ENCODE results near the gene ALS2CL. TPM values are rescaled to one million over a fixed set of nuclear protein-coding genes. Genes with fewer than 3 reads are reported as not detected.

The ALS2CL gene
- total RNA-seq, 5 donors from 2014 or later (not counting 1 experiment from before 2014, with no cell fraction given): 25.0 to 47.4 (median 30.6) TPM

- H3K4me1 ChIP-seq (ENCODE audit: control insufficient read depth in 1 of 2, extremely low read depth in 1 of 2, insufficient read depth in 2 of 2, low read length in 2 of 2): no peaks in the 10 kb centered on the region
- no CpG with 5 or more reads among the region's 2 CpGs for WGBS (ENCODE audit: insufficient coverage)
- Mint-ChIP-seq H3K27me3 (peaks cover 25 to 40% of the 10 kb centered on the region in 2 donors), H3K9me3 (peaks cover 4 to 12% (median 10%) of the 10 kb centered on the region in 3 donors), H3K27ac (no peak overlapping the region), H3K36me3 (no peaks in the 10 kb centered on the region), H3K4me1 (no peaks in the 10 kb centered on the region), H3K4me3 (no peak overlapping the region)
- ATAC-seq (replicated peaks in 1 of 4) (no peak), DNase-seq (no peak)
- H3K27ac ChIP-seq (ENCODE audit: low read length): no peak overlapping the region
- peaks cover 0 to 8% of the 10 kb centered on the region in 2 experiments for H3K27me3 ChIP-seq (replicated peaks in 1 of 2; ENCODE audit: control insufficient read depth in 2 of 2, extremely low read depth in 1 of 2, insufficient read depth in 2 of 2, low read length in 1 of 2)
- no peaks in the 10 kb centered on the region for H3K36me3 ChIP-seq (ENCODE audit: control insufficient read depth in 2 of 2, extremely low read depth in 1 of 2, insufficient read depth in 1 of 2, low read length in 1 of 2)
- ChIA-PET POLR2A (no interaction called here), CTCF (no interaction called here)
- no peaks in the 10 kb centered on the region for H3K9me3 ChIP-seq
- H3K4me3 ChIP-seq (ENCODE audit: control insufficient read depth in 1 of 2, extremely low read depth in 1 of 2, low read length in 1 of 2): no peak overlapping the region
Observed at GRCh38 chr3:46648096-46648495, 45.4 kb downstream of the ALS2CL start.

GRCh38 chr3:46646700-46647099 lies 46.8 kb downstream of the ALS2CL start:
- DNase-seq: no peak
- WGBS (ENCODE audit: insufficient coverage): 66% methylated on average over 5 of the region's 6 CpGs

GRCh38 chr3:46643701-46644100 lies 49.8 kb downstream of the ALS2CL start:
- POLR2A ChIA-PET: no interaction called here
- Histone ChIP-seq H3K27me3 (replicated peaks in 1 of 2; ENCODE audit: control insufficient read depth in 2 of 2, extremely low read depth in 1 of 2, insufficient read depth in 2 of 2, low read length in 1 of 2) (peaks cover 0 to 13% of the 10 kb centered on the region in 2 experiments), H3K9me3 (peaks cover 4% of the 10 kb centered on the region), H3K4me3 (ENCODE audit: control insufficient read depth in 1 of 2, extremely low read depth in 1 of 2, low read length in 1 of 2) (no peak overlapping the region), H3K4me1 (ENCODE audit: control insufficient read depth in 1 of 2, extremely low read depth in 1 of 2, insufficient read depth in 2 of 2, low read length in 2 of 2) (no peaks in the 10 kb centered on the region), H3K36me3 (ENCODE audit: control insufficient read depth in 2 of 2, extremely low read depth in 1 of 2, insufficient read depth in 1 of 2, low read length in 1 of 2) (no peaks in the 10 kb centered on the region), H3K27ac (ENCODE audit: low read length) (no peak overlapping the region)
- no CpG with 5 or more reads among the region's 1 CpG for WGBS (ENCODE audit: insufficient coverage)
- H3K9me3 Mint-ChIP-seq: peaks cover 5 to 16% (median 14%) of the 10 kb centered on the region in 3 donors
- no peaks in the 10 kb centered on the region for H3K4me1 Mint-ChIP-seq
- ATAC-seq (replicated peaks in 1 of 4) (no peak), DNase-seq (no peak)
- no peaks in the 10 kb centered on the region for H3K36me3 Mint-ChIP-seq
- H3K27ac Mint-ChIP-seq: no peak overlapping the region
- no peak overlapping the region for H3K4me3 Mint-ChIP-seq
- H3K27me3 Mint-ChIP-seq: peaks cover 17 to 44% of the 10 kb centered on the region in 2 donors
- CTCF ChIA-PET: no interaction called here

More at GRCh38 chr3:46646700-46647099, 46.8 kb downstream of the ALS2CL start:
- H3K4me1 Mint-ChIP-seq: no peaks in the 10 kb centered on the region
- H3K27ac Mint-ChIP-seq: no peak overlapping the region
- POLR2A ChIA-PET: no interaction called here
- no peak overlapping the region for H3K27ac ChIP-seq (ENCODE audit: low read length)
- H3K36me3 ChIP-seq (ENCODE audit: control insufficient read depth in 2 of 2, extremely low read depth in 1 of 2, insufficient read depth in 1 of 2, low read length in 1 of 2): no peaks in the 10 kb centered on the region
- H3K36me3 Mint-ChIP-seq: no peaks in the 10 kb centered on the region
- CTCF ChIA-PET: no interaction called here
- H3K4me1 ChIP-seq (ENCODE audit: control insufficient read depth in 1 of 2, extremely low read depth in 1 of 2, insufficient read depth in 2 of 2, low read length in 2 of 2): no peaks in the 10 kb centered on the region
- peaks cover 19 to 40% of the 10 kb centered on the region in 2 donors for H3K27me3 Mint-ChIP-seq
- H3K4me3 ChIP-seq (ENCODE audit: control insufficient read depth in 1 of 2, extremely low read depth in 1 of 2, low read length in 1 of 2): no peak overlapping the region
- no peaks in the 10 kb centered on the region for H3K9me3 ChIP-seq
- peaks cover 0 to 3% (median 3%) of the 10 kb centered on the region in 3 donors for H3K9me3 Mint-ChIP-seq
- no peak overlapping the region for H3K4me3 Mint-ChIP-seq
- H3K27me3 ChIP-seq (replicated peaks in 1 of 2; ENCODE audit: control insufficient read depth in 2 of 2, extremely low read depth in 1 of 2, insufficient read depth in 2 of 2, low read length in 1 of 2): peaks cover 0 to 13% of the 10 kb centered on the region in 2 experiments
- no peak for ATAC-seq (replicated peaks in 1 of 4)

GRCh38 chr3:46642971-46643370 lies 50.5 kb downstream of the ALS2CL start:
- peaks cover 17 to 42% of the 10 kb centered on the region in 2 donors for H3K27me3 Mint-ChIP-seq
- H3K9me3 ChIP-seq: peaks cover 4% of the 10 kb centered on the region
- H3K36me3 Mint-ChIP-seq: no peaks in the 10 kb centered on the region
- H3K4me3 Mint-ChIP-seq: no peak overlapping the region
- H3K4me1 Mint-ChIP-seq: no peaks in the 10 kb centered on the region
- no peaks in the 10 kb centered on the region for H3K36me3 ChIP-seq (ENCODE audit: control insufficient read depth in 2 of 2, extremely low read depth in 1 of 2, insufficient read depth in 1 of 2, low read length in 1 of 2)
- peaks cover 0 to 13% of the 10 kb centered on the region in 2 experiments for H3K27me3 ChIP-seq (replicated peaks in 1 of 2; ENCODE audit: control insufficient read depth in 2 of 2, extremely low read depth in 1 of 2, insufficient read depth in 2 of 2, low read length in 1 of 2)
- H3K27ac Mint-ChIP-seq: no peak overlapping the region
- no CpG with 5 or more reads among the region's 6 CpGs for whole genome bisulfite sequencing (ENCODE audit: insufficient coverage)
- DNase-seq (no peak), ATAC-seq (replicated peaks in 1 of 4) (no peak)
- no peak overlapping the region for H3K4me3 ChIP-seq (ENCODE audit: control insufficient read depth in 1 of 2, extremely low read depth in 1 of 2, low read length in 1 of 2)
- CTCF ChIA-PET: no interaction called here
- H3K27ac ChIP-seq (ENCODE audit: low read length): no peak overlapping the region
- H3K9me3 Mint-ChIP-seq: peaks cover 5 to 16% (median 14%) of the 10 kb centered on the region in 3 donors
- POLR2A ChIA-PET: no interaction called here
- H3K4me1 ChIP-seq (ENCODE audit: control insufficient read depth in 1 of 2, extremely low read depth in 1 of 2, insufficient read depth in 2 of 2, low read length in 2 of 2): no peaks in the 10 kb centered on the region

- Histone ChIP-seq H3K4me3 (ENCODE audit: control insufficient read depth in 1 of 2, extremely low read depth in 1 of 2, low read length in 1 of 2) (no peak overlapping the region), H3K9me3 (peaks cover 4% of the 10 kb centered on the region), H3K27me3 (replicated peaks in 1 of 2; ENCODE audit: control insufficient read depth in 2 of 2, extremely low read depth in 1 of 2, insufficient read depth in 2 of 2, low read length in 1 of 2) (peaks cover 0 to 12% of the 10 kb centered on the region in 2 experiments), H3K4me1 (ENCODE audit: control insufficient read depth in 1 of 2, extremely low read depth in 1 of 2, insufficient read depth in 2 of 2, low read length in 2 of 2) (no peaks in the 10 kb centered on the region), H3K27ac (ENCODE audit: low read length) (no peak overlapping the region), H3K36me3 (ENCODE audit: control insufficient read depth in 2 of 2, extremely low read depth in 1 of 2, insufficient read depth in 1 of 2, low read length in 1 of 2) (no peaks in the 10 kb centered on the region)
- Mint-ChIP-seq H3K4me1 (no peaks in the 10 kb centered on the region), H3K9me3 (peaks cover 5 to 16% (median 14%) of the 10 kb centered on the region in 3 donors), H3K4me3 (no peak overlapping the region), H3K36me3 (no peaks in the 10 kb centered on the region), H3K27me3 (peaks cover 11 to 31% of the 10 kb centered on the region in 2 donors), H3K27ac (no peak overlapping the region)
- WGBS (ENCODE audit: insufficient coverage): 83% methylated on average over 1 of the region's 3 CpGs
- CTCF ChIA-PET: interaction anchor here in 1 of 2 donors (1.1 kb wide), 1 partner anchor 11 kb away, joined by 3 read pairs; no protein-coding TSS in a partner anchor
- ATAC-seq (replicated peaks in 1 of 4) (no peak), DNase-seq (no peak)
- POLR2A ChIA-PET: no interaction called here
Observed at GRCh38 chr3:46640927-46641326, 52.6 kb downstream of the ALS2CL start.

GRCh38 chr3:46639221-46639620 lies 54.3 kb downstream of the ALS2CL start:
- POLR2A ChIA-PET: no interaction called here
- DNase-seq: no peak
- no peak for ATAC-seq (replicated peaks in 1 of 4)
- Histone ChIP-seq H3K9me3 (peaks cover 4% of the 10 kb centered on the region), H3K4me1 (ENCODE audit: control insufficient read depth in 1 of 2, extremely low read depth in 1 of 2, insufficient read depth in 2 of 2, low read length in 2 of 2) (peaks cover 5 to 8% of the 10 kb centered on the region in 2 experiments), H3K4me3 (ENCODE audit: control insufficient read depth in 1 of 2, extremely low read depth in 1 of 2, low read length in 1 of 2) (no peak overlapping the region), H3K36me3 (ENCODE audit: control insufficient read depth in 2 of 2, extremely low read depth in 1 of 2, insufficient read depth in 1 of 2, low read length in 1 of 2) (no peaks in the 10 kb centered on the region), H3K27me3 (replicated peaks in 1 of 2; ENCODE audit: control insufficient read depth in 2 of 2, extremely low read depth in 1 of 2, insufficient read depth in 2 of 2, low read length in 1 of 2) (peaks cover 0 to 10% of the 10 kb centered on the region in 2 experiments), H3K27ac (ENCODE audit: low read length) (no peak overlapping the region)
- Mint-ChIP-seq H3K27ac (no peak overlapping the region), H3K9me3 (peaks cover 5 to 16% (median 14%) of the 10 kb centered on the region in 3 donors), H3K4me1 (peaks cover 6 to 8% (median 8%) of the 10 kb centered on the region in 3 donors), H3K36me3 (no peaks in the 10 kb centered on the region), H3K27me3 (peaks cover 8 to 26% of the 10 kb centered on the region in 2 donors), H3K4me3 (no peak overlapping the region)
- CTCF ChIA-PET: no interaction called here

GRCh38 chr3:46634856-46635255 lies 58.6 kb downstream of the ALS2CL start:
- no peaks in the 10 kb centered on the region for H3K9me3 ChIP-seq
- ChIA-PET CTCF (no interaction called here), POLR2A (no interaction called here)
- H3K36me3 ChIP-seq (ENCODE audit: control insufficient read depth in 2 of 2, extremely low read depth in 1 of 2, insufficient read depth in 1 of 2, low read length in 1 of 2): no peaks in the 10 kb centered on the region
- peaks cover 12 to 13% of the 10 kb centered on the region in 2 experiments for H3K4me1 ChIP-seq (ENCODE audit: control insufficient read depth in 1 of 2, extremely low read depth in 1 of 2, insufficient read depth in 2 of 2, low read length in 2 of 2)
- no peak for DNase-seq
- H3K27me3 ChIP-seq (replicated peaks in 1 of 2; ENCODE audit: control insufficient read depth in 2 of 2, extremely low read depth in 1 of 2, insufficient read depth in 2 of 2, low read length in 1 of 2): peaks cover 0 to 8% of the 10 kb centered on the region in 2 experiments
- Mint-ChIP-seq H3K4me1 (peaks cover 11 to 14% (median 14%) of the 10 kb centered on the region in 3 donors), H3K9me3 (peaks cover 0 to 3% (median 0%) of the 10 kb centered on the region in 3 donors), H3K27ac (no peak overlapping the region), H3K27me3 (peaks cover 0 to 2% of the 10 kb centered on the region in 2 donors), H3K4me3 (no peak overlapping the region), H3K36me3 (no peaks in the 10 kb centered on the region)
- H3K27ac ChIP-seq (ENCODE audit: low read length): no peak overlapping the region
- H3K4me3 ChIP-seq (ENCODE audit: control insufficient read depth in 1 of 2, extremely low read depth in 1 of 2, low read length in 1 of 2): no peak overlapping the region
- 10% methylated on average over 2 of the region's 3 CpGs for WGBS (ENCODE audit: insufficient coverage)
- no peak for ATAC-seq (replicated peaks in 1 of 4)
